HG03439 (cell line): ENCODE measurements around the gene SLC39A6.
"Not testable (repeated sequence)": the region's sequence is repeated elsewhere in the genome, so short reads cannot be mapped to it uniquely, and the experiment has no call there.

Experiments
- ATAC-seq: cut with Tn5 transposase; IDR thresholded peaks from one replicate; pipeline ENCODE4 v1.9.1; 2021; ENCODE audit warnings: mild to moderate bottlenecking, moderate library complexity; ENCODE audit not compliant: unreplicated experiment

SLC39A6 gene

GRCh38 chr18:36101943-36102342 is 27.2 kb downstream of the SLC39A6 start:
- ATAC-seq, result no peak

GRCh38 chr18:36099311-36099710 is 29.8 kb downstream of the SLC39A6 start:
- no peak for ATAC-seq

- ATAC-seq, result no peak
These were observed 32.2 kb downstream of the SLC39A6 start for GRCh38 chr18:36096955-36097354.

GRCh38 chr18:36095936-36096519 is 33.1 kb downstream of the SLC39A6 start:
- ATAC-seq, result no peak

- no peak for ATAC-seq
These were observed 34.7 kb downstream of the SLC39A6 start for GRCh38 chr18:36094431-36094830.

GRCh38 chr18:36092116-36092515 is 37.0 kb downstream of the SLC39A6 start:
- not testable (repeated sequence) for ATAC-seq

- ATAC-seq, result no peak
These were observed 40.1 kb downstream of the SLC39A6 start for GRCh38 chr18:36089001-36089400.

GRCh38 chr18:36088256-36088655 is 40.9 kb downstream of the SLC39A6 start:
- no peak for ATAC-seq

GRCh38 chr18:36086186-36086585 is 43.0 kb downstream of the SLC39A6 start:
- ATAC-seq, result no peak

- ATAC-seq, result no peak
These were observed 43.9 kb downstream of the SLC39A6 start for GRCh38 chr18:36085195-36085594.

- ATAC-seq, result no peak
These were observed 45.4 kb downstream of the SLC39A6 start for GRCh38 chr18:36083729-36084128.

GRCh38 chr18:36081118-36081517 is 48.0 kb downstream of the SLC39A6 start:
- ATAC-seq, result not testable (repeated sequence)

- ATAC-seq, result no peak
These were observed 50.2 kb downstream of the SLC39A6 start for GRCh38 chr18:36078751-36079529.

- not testable (repeated sequence) for ATAC-seq
These were observed 51.4 kb downstream of the SLC39A6 start for GRCh38 chr18:36077764-36078163.

GRCh38 chr18:36075862-36076587 is 53.1 kb downstream of the SLC39A6 start:
- no peak for ATAC-seq

GRCh38 chr18:36074435-36074834 is 54.7 kb downstream of the SLC39A6 start:
- no peak for ATAC-seq

GRCh38 chr18:36073676-36074075 is 55.5 kb downstream of the SLC39A6 start:
- ATAC-seq, result no peak

- ATAC-seq, result not testable (repeated sequence)
These were observed 56.7 kb downstream of the SLC39A6 start for GRCh38 chr18:36072406-36072805.

- peak; percentile 96 for ATAC-seq
These were observed 61.8 kb downstream of the SLC39A6 start, which contains the start of gene RPRD1A for GRCh38 chr18:36067055-36067957. Gene RPRD1A (minus strand): TSS chr18:36067559. CDS start chr18:36067404, 155 bp downstream.

- ATAC-seq, result no peak
These were observed 62.5 kb downstream of the SLC39A6 start for GRCh38 chr18:36066686-36067054.

GRCh38 chr18:36066001-36066400 is 63.1 kb downstream of the SLC39A6 start:
- no peak for ATAC-seq
